Esophagus muscularis mucosa (tissue), 3 donors: Measurements from ENCODE around the gene GRPEL2.

Experiments used
- CTCF ChIP-seq, 3 experiments: fragments of 200-600 bp in 2 of 3; fragments of 450-650 bp in 1 of 3; sonication (generic) in 2 of 3; IDR thresholded peaks; one replicate each; pipeline ENCODE4 v1.5.1; 2017 to 2019; ENCODE audit warnings: antibody characterized with exemption in 3 of 3, mild to moderate bottlenecking in 2 of 3, moderate library complexity in 1 of 3
- POLR2A ChIP-seq: fragments of 450-650 bp; IDR thresholded peaks from one replicate; pipeline ENCODE4 v1.6.1; 2017; ENCODE audit warnings: antibody characterized with exemption, moderate library complexity, mild to moderate bottlenecking, low read depth

GRCh38 chr5:149315753-149316152 is 29.5 kb upstream of the GRPEL2 start:
- TF ChIP-seq POLR2A (no peak), CTCF (IDR thresholded peaks at IDR 0.05) (no peak)
